Measurements from ENCODE around the gene CNOT4. TPM values are rescaled to one million over a fixed set of nuclear protein-coding genes. Genes with fewer than 3 reads are reported as not detected.
"Not testable (repeated sequence)": the region's sequence is repeated elsewhere in the genome, so short reads cannot be mapped to it uniquely, and the experiment has no call there.

Gene CNOT4
- total and polyA plus RNA-seq, 5 donors, result 9.9 to 33.1 (median 28.3) TPM

GRCh38 chr7:135361788-135362187, 148.1 kb downstream of the CNOT4 start:
- Histone ChIP-seq H3K4me3 (ENCODE audit: low read length) (no peak overlapping the region), H3K9me3 (ENCODE audit: control insufficient read depth, low read length) (no peaks in the 10 kb centered on the region), H3K27ac (ENCODE audit: low read length) (no peak overlapping the region), H3K4me1 (ENCODE audit: control insufficient read depth, insufficient read depth, low read length) (peaks cover 2% of the 10 kb centered on the region), H3K27me3 (ENCODE audit: control insufficient read depth, insufficient read depth) (no peaks in the 10 kb centered on the region)
- intact Hi-C loops (cut with DNase I), result no loop called here
- no peak for DNase-seq
- ATAC-seq, result no peak
- WGBS, result 52% methylated on average over 5 of the region's 5 CpGs

GRCh38 chr7:135359615-135360014, 150.3 kb downstream of the CNOT4 start:
- Histone ChIP-seq H3K9me3 (ENCODE audit: control insufficient read depth, low read length) (no peaks in the 10 kb centered on the region), H3K4me1 (ENCODE audit: control insufficient read depth, insufficient read depth, low read length) (peaks cover 2% of the 10 kb centered on the region), H3K4me3 (ENCODE audit: low read length) (no peak overlapping the region), H3K27me3 (ENCODE audit: control insufficient read depth, insufficient read depth) (no peaks in the 10 kb centered on the region), H3K27ac (ENCODE audit: low read length) (no peak overlapping the region)
- ATAC-seq (peak; percentile 78 to 90), DNase-seq (peak in 1 of 3 donors; percentile 54)
- intact Hi-C loops (cut with DNase I), result no loop called here
- WGBS, result 31% methylated on average over 5 of the region's 5 CpGs

GRCh38 chr7:135355377-135356048, 154.4 kb downstream of the CNOT4 start:
- intact Hi-C loops (cut with DNase I), result no loop called here
- DNase-seq (no peak), ATAC-seq (no peak)
- H3K27me3 ChIP-seq (ENCODE audit: control insufficient read depth, insufficient read depth), result no peaks in the 10 kb centered on the region
- no peak overlapping the region for H3K27ac ChIP-seq (ENCODE audit: low read length)
- H3K9me3 ChIP-seq (ENCODE audit: control insufficient read depth, low read length), result no peaks in the 10 kb centered on the region
- 70% methylated on average over 4 of the region's 4 CpGs for WGBS
- no peak overlapping the region for H3K4me3 ChIP-seq (ENCODE audit: low read length)
- H3K4me1 ChIP-seq (ENCODE audit: control insufficient read depth, insufficient read depth, low read length), result no peaks in the 10 kb centered on the region

- no peak for ATAC-seq
- intact Hi-C loops (cut with DNase I), result no loop called here
- H3K4me1 ChIP-seq (ENCODE audit: control insufficient read depth, insufficient read depth, low read length), result no peaks in the 10 kb centered on the region
- WGBS, result 86% methylated on average over 3 of the region's 3 CpGs
- no peak overlapping the region for H3K4me3 ChIP-seq (ENCODE audit: low read length)
- no peak for DNase-seq
- no peak overlapping the region for H3K27ac ChIP-seq (ENCODE audit: low read length)
- H3K9me3 ChIP-seq (ENCODE audit: control insufficient read depth, low read length), result no peaks in the 10 kb centered on the region
- no peaks in the 10 kb centered on the region for H3K27me3 ChIP-seq (ENCODE audit: control insufficient read depth, insufficient read depth)
Measured at GRCh38 chr7:135353832-135354231, 156.1 kb downstream of the CNOT4 start.

- H3K27ac ChIP-seq (ENCODE audit: low read length), result no peak overlapping the region
- H3K27me3 ChIP-seq (ENCODE audit: control insufficient read depth, insufficient read depth), result no peaks in the 10 kb centered on the region
- WGBS, result 91% methylated on average over 5 of the region's 5 CpGs
- intact Hi-C loops (cut with DNase I), result no loop called here
- DNase-seq (no peak), ATAC-seq (no peak)
- H3K4me3 ChIP-seq (ENCODE audit: low read length), result no peak overlapping the region
- no peaks in the 10 kb centered on the region for H3K9me3 ChIP-seq (ENCODE audit: control insufficient read depth, low read length)
- no peaks in the 10 kb centered on the region for H3K4me1 ChIP-seq (ENCODE audit: control insufficient read depth, insufficient read depth, low read length)
Measured at GRCh38 chr7:135352285-135352684, 157.6 kb downstream of the CNOT4 start.

- H3K4me1 ChIP-seq (ENCODE audit: control insufficient read depth, insufficient read depth, low read length); intact Hi-C loops (cut with DNase I); H3K27me3 ChIP-seq (ENCODE audit: control insufficient read depth, insufficient read depth); H3K9me3 ChIP-seq (ENCODE audit: control insufficient read depth, low read length); H3K27ac ChIP-seq (ENCODE audit: low read length); ATAC-seq; H3K4me3 ChIP-seq (ENCODE audit: low read length); DNase-seq: not testable (repeated sequence)
- WGBS, result 93% methylated on average over 9 of the region's 9 CpGs
Measured at GRCh38 chr7:135351070-135351469, 158.8 kb downstream of the CNOT4 start.

GRCh38 chr7:135349746-135350145, 160.2 kb downstream of the CNOT4 start:
- no peak overlapping the region for H3K4me3 ChIP-seq (ENCODE audit: low read length)
- intact Hi-C loops (cut with DNase I), result no loop called here
- H3K9me3 ChIP-seq (ENCODE audit: control insufficient read depth, low read length), result no peaks in the 10 kb centered on the region
- DNase-seq (no peak), ATAC-seq (no peak)
- H3K4me1 ChIP-seq (ENCODE audit: control insufficient read depth, insufficient read depth, low read length), result no peaks in the 10 kb centered on the region
- H3K27me3 ChIP-seq (ENCODE audit: control insufficient read depth, insufficient read depth), result no peaks in the 10 kb centered on the region
- WGBS, result 88% methylated on average over 1 of the region's 1 CpG
- no peak overlapping the region for H3K27ac ChIP-seq (ENCODE audit: low read length)

- intact Hi-C loops (cut with DNase I), result no loop called here
- Histone ChIP-seq H3K9me3 (ENCODE audit: control insufficient read depth, low read length) (no peaks in the 10 kb centered on the region), H3K4me3 (ENCODE audit: low read length) (no peak overlapping the region), H3K27me3 (ENCODE audit: control insufficient read depth, insufficient read depth) (no peaks in the 10 kb centered on the region), H3K27ac (ENCODE audit: low read length) (no peak overlapping the region), H3K4me1 (ENCODE audit: control insufficient read depth, insufficient read depth, low read length) (no peaks in the 10 kb centered on the region)
- ATAC-seq, result no peak
- DNase-seq, result no peak
Measured at GRCh38 chr7:135348493-135348892, 161.4 kb downstream of the CNOT4 start.

GRCh38 chr7:135343361-135343760, 166.5 kb downstream of the CNOT4 start:
- H3K27me3 ChIP-seq (ENCODE audit: control insufficient read depth, insufficient read depth), result no peaks in the 10 kb centered on the region
- H3K9me3 ChIP-seq (ENCODE audit: control insufficient read depth, low read length), result no peaks in the 10 kb centered on the region
- intact Hi-C loops (cut with DNase I), result no loop called here
- H3K4me1 ChIP-seq (ENCODE audit: control insufficient read depth, insufficient read depth, low read length), result peaks cover 2% of the 10 kb centered on the region
- ATAC-seq (peak in 1 of 2 donors; percentile 30), DNase-seq (no peak)
- no peak overlapping the region for H3K4me3 ChIP-seq (ENCODE audit: low read length)
- 63% methylated on average over 2 of the region's 2 CpGs for WGBS
- H3K27ac ChIP-seq (ENCODE audit: low read length), result no peak overlapping the region

- Histone ChIP-seq H3K4me1 (ENCODE audit: control insufficient read depth, insufficient read depth, low read length) (peaks cover 2% of the 10 kb centered on the region), H3K27ac (ENCODE audit: low read length) (no peak overlapping the region), H3K9me3 (ENCODE audit: control insufficient read depth, low read length) (no peaks in the 10 kb centered on the region), H3K27me3 (ENCODE audit: control insufficient read depth, insufficient read depth) (no peaks in the 10 kb centered on the region), H3K4me3 (ENCODE audit: low read length) (no peak overlapping the region)
- peak; percentile 82 to 84 for ATAC-seq
- intact Hi-C loops (cut with DNase I), result no loop called here
- DNase-seq, result peak; percentile 68 to 88 (median 86)
- WGBS, result 25% methylated on average over 10 of the region's 10 CpGs
Measured at GRCh38 chr7:135342887-135343286, 167.0 kb downstream of the CNOT4 start.

- Histone ChIP-seq H3K27me3 (ENCODE audit: control insufficient read depth, insufficient read depth) (no peaks in the 10 kb centered on the region), H3K9me3 (ENCODE audit: control insufficient read depth, low read length) (no peaks in the 10 kb centered on the region), H3K4me1 (ENCODE audit: control insufficient read depth, insufficient read depth, low read length) (peaks cover 2% of the 10 kb centered on the region), H3K4me3 (ENCODE audit: low read length) (no peak overlapping the region), H3K27ac (ENCODE audit: low read length) (no peak overlapping the region)
- ATAC-seq (no peak), DNase-seq (no peak)
- WGBS, result 87% methylated on average over 5 of the region's 5 CpGs
- intact Hi-C loops (cut with DNase I), result no loop called here
Measured at GRCh38 chr7:135341049-135341448, 168.9 kb downstream of the CNOT4 start.
